Measurements from ENCODE around the gene IRGC.
"Not testable (repeated sequence)": the region's sequence is repeated elsewhere in the genome, so short reads cannot be mapped to it uniquely, and the experiment has no call there.

Gene IRGC

GRCh38 chr19:43755256-43755801 lies 39.5 kb downstream of the IRGC start:
- peak; percentile 81 for DNase-seq (ENCODE audit: low spot score)

DNA sequence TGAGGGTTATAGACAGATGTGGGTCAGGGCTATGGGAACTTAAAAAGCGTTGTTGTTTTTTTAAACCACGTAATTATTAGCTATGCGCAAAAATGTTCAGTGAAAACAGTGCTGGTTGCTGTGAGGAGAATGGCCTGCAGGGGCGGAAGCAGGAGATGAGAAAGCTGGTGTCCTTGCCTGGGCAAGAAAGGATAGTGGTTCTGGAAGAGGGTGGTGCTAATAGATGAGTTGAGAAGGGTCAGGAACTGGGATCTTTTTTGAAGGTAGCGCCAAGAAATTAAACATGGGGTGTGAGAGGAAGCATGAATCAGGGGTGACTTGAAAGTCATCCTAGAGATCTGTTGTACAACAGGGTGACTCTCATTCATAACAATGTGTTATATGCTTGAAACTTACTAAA lies 43.6 kb downstream of the IRGC start:
- DNase-seq (ENCODE audit: low spot score), result no peak

DNA sequence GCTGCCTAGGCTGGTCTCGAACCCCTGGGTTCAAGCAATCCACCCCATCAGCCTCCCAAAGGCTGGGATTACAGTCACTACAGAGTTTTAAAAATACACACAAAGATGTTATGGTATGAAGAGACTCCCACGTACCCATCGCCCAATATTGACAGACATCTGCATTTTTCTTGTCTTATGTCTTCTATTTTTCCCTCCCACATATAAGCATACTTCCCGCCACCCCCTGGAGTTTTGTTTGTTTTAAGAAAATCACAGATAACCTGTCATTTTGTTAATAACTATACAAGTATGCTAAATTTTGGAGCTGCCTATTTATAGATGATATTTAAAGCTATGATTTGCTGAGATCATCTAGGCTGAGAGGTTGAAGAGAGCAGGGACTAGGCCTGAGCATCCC lies 45.1 kb downstream of the IRGC start:
- no peak for DNase-seq (ENCODE audit: low spot score)

DNA sequence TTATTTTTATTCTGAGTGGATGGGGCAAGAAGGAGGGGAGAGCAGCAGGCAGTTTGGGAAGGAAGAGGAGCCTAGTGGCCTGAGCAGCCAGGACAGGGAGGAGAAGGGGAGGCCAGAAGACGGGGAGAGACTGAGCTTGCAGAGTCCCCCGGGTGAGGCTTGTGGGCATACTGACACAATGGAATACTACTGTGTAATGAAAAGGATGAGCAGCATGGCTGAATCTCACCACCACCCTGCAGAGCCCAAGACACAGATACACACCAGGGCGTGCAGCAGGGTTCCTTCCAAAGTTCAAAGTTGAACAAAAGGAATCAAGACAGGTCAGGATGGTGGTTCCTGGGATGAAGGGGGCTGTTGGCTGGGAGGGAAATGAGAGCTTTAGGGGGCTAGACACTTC lies 46.9 kb downstream of the IRGC start:
- DNase-seq (ENCODE audit: low spot score), result no peak

- no peak for DNase-seq (ENCODE audit: low spot score)
These were observed 47.6 kb downstream of the IRGC start for GRCh38 chr19:43763473-43763939.

- not testable (repeated sequence) for DNase-seq (ENCODE audit: low spot score)
These were observed 48.8 kb downstream of the IRGC start for GRCh38 chr19:43764684-43765083.

DNA sequence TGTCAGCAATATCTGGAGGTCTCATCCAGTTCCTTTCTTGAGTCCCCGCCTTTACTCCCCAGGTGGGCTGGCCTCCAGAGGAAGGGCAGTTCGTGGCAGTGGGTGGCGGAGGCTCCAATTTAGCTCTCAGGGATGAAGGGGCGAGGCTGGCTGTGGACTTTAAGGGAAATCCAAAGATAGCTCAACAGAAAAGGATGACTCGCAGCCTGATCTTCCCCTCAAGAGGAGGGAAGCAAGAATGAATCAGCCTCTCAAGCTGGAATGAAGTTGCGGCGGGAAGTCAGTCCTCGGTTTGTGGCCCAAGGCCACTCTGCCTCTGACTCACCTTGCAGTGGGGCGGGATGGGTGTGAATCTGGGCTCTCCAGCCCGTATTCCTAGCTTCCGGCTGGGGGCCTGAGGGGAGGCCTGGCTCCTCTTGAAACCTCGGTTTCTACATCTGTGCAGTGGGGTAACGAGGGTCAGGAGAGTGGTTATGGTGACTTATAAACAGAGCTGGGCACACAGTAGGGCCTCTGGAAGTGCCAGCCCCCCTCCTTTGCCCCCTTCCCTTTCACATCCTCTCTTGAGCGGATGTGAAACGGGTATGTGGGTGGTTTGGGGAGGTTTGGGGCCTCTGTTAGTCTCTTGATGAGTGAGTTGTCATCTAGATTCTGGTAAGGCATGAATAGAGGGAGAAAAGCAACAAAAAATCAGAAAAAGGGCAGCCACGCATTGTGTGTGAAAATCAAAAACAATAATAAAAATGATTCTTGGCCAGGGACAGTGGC lies 49.4 kb downstream of the IRGC start:
- DNase-seq (ENCODE audit: low spot score), result no peak

DNA sequence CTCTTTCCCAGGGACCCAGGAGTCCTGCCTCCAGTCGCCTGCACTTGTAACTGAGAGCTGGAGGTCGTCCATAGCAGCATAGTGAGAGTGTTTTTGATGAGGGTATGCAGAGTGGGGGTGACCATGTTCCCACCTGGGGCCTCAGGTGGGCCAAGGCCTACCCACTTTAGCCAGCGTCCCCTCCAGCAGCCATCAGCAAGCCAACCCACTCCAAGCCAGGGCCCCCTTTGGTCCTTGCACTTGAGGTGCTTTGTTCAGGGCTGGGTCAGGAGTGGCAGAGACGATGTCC lies 50.8 kb downstream of the IRGC start:
- no peak for DNase-seq (ENCODE audit: low spot score)

GRCh38 chr19:43767316-43767715 lies 51.4 kb downstream of the IRGC start:
- no peak for DNase-seq (ENCODE audit: low spot score)

GRCh38 chr19:43767818-43768217 lies 51.9 kb downstream of the IRGC start:
- no peak for DNase-seq (ENCODE audit: low spot score)

DNA sequence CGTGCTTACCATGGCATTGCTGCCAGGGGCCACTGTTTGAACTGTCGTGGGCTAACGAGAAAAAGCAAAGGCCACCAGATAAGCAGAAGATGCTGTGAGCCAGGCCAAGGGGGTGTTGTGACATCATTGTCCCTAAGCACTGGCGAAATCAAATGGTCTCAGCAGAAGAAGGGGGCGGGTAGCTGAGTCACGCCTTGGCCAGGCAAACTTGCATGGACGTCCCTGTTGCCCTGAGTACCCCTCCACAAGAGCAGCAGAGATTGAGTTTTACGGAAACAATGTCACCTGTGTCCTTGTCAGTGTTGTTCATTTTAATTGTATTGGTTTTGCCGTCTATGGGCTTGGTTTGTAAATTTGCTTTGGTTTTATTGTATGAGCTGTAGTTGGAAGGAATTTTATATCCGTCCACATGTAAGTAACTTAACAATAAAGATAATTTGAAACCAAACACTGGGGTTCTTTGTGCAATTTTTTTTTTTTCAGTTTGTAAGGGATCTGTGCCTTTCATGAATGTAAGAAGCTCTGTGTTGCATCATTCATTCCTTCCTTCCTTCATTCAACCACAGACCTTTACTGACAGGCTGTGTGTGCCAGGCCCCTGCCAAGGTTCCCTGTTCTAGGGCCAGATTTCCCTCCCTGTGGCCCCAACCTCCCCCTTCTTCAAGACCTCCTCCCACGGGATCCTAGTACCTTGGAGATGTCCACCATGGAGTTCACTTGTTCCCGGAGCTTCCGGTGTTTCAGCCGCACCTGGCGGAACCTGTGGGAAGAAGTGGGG lies 52.6 kb downstream of the IRGC start:
- DNase-seq (ENCODE audit: low spot score), result no peak

GRCh38 chr19:43769256-43769655 lies 53.4 kb downstream of the IRGC start:
- DNase-seq (ENCODE audit: low spot score), result no peak
